Measurements from ENCODE around the gene L2HGDH.

The L2HGDH gene

DNA sequence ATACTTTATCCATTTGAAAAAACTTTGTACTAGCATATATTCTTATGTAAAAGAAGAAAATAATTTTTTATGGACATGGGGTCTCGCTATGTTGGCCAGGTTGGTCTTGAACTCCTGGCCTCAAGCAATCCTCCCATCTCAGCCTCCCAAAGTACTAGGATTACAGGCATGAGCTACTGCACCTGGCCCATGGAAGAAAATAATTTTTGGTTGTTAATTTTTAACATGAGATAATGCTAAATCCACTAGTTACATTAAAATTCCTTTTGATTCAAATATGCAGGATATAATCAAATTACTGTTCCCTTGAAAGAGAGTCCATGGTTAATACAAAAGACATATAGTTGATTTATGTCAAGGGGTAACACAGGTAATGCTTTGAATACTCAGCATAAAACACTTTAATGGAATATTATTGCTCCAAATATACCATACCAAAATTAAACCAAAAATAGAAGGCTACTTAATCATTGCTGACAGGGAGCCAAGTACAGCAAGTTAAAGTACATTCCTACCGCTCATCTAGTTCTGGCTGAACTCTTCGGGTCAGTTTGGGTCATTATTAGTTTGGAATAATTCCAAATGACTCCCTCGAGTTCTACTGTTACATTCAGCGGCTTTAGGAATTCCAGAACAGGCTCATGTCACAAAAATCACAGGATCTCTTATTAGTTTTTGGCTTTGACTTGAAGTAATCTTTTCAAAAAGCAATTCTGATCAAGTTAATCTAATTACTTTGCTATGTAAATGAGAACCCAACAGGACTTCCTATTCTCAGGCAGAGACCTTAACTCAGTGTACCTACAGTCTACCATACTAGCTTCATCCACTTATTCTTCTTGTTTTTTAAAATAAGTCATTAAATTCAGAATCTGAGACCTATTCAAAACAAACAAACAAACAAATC, 86.7 kb downstream of the L2HGDH start:
- Mint-ChIP-seq H3K27ac (no peak overlapping the region), H3K4me3 (no peak overlapping the region), H3K27me3 (no peaks in the 10 kb centered on the region), H3K36me3 (peaks cover 23% of the 10 kb centered on the region), H3K9me3 (no peaks in the 10 kb centered on the region), H3K4me1 (peaks cover 47% of the 10 kb centered on the region)
- CTCF ChIA-PET, result no interaction called here
- DNase-seq, result no peak

DNA sequence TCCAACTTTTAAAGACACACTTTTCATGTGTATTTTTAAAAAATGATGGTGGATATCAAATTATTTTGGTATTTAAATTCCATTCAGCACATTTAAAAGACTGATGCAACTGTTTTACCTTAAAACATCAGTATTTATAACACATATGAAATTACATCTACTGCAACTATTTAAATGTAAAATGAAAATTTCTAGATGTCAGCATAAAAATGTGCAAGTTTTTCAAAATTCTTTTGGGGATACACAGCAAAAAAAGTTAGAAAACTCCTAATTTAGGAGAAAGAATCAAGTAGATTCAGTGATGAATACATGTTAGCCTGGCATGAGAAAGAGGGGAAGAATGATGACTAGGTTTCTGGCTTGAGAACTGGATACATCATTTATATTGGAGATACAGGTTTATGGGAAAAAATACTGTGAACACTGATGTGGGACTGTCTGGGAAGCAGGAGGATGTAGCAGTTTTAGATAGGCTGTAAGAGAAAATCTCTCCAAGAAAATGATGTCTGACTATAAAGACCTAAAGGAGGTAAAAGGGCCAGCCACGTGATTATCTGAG, 89.9 kb downstream of the L2HGDH start:
- Mint-ChIP-seq H3K27me3 (no peaks in the 10 kb centered on the region), H3K36me3 (peaks cover 14% of the 10 kb centered on the region), H3K4me1 (peaks cover 33% of the 10 kb centered on the region), H3K4me3 (no peak overlapping the region), H3K9me3 (no peaks in the 10 kb centered on the region), H3K27ac (no peak overlapping the region)
- CTCF ChIA-PET, result no interaction called here
- no peak for DNase-seq

GRCh38 chr14:50218501-50218900, 93.5 kb downstream of the L2HGDH start:
- H3K4me1 Mint-ChIP-seq, result peaks cover 14% of the 10 kb centered on the region
- peaks cover 11% of the 10 kb centered on the region for H3K36me3 Mint-ChIP-seq
- H3K4me3 Mint-ChIP-seq, result no peak overlapping the region
- CTCF ChIA-PET, result interaction anchor here (0.8 kb wide), 1 partner anchor 9 kb away, joined by 4 read pairs; no protein-coding TSS in a partner anchor
- DNase-seq, result no peak
- no peak overlapping the region for H3K27ac Mint-ChIP-seq
- H3K9me3 Mint-ChIP-seq, result no peaks in the 10 kb centered on the region
- H3K27me3 Mint-ChIP-seq, result no peaks in the 10 kb centered on the region

GRCh38 chr14:50215416-50215815, 96.6 kb downstream of the L2HGDH start:
- CTCF ChIA-PET, result interaction anchor here (0.6 kb wide), 1 partner anchor 56 kb away, joined by 3 read pairs; no protein-coding TSS in a partner anchor
- peaks cover 2% of the 10 kb centered on the region for H3K4me1 Mint-ChIP-seq
- no peak for DNase-seq

DNA sequence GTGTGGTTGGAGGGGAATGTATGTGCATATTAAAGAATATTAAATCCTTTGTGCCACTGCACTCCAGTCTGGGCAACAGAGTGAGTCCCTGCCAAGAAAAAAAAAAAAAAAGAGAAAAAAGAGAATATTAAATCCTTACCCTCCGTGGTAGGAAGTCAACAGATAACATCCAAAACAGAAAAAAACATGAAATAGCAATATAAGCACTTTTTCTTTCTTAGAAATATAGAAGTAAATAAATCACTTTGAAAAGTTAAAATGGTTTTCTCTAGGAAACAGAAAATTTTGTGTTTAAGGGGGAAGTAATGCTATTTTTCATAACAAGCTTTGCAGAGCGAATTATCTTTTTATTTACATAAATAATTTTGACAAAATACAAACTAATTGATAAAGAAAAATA, 98.2 kb downstream of the L2HGDH start:
- peaks cover 2% of the 10 kb centered on the region for H3K4me1 Mint-ChIP-seq
- no peak for DNase-seq

More at GRCh38 chr14:50215416-50215815, 96.6 kb downstream of the L2HGDH start:
- Mint-ChIP-seq H3K27ac (no peak overlapping the region), H3K27me3 (no peaks in the 10 kb centered on the region), H3K36me3 (peaks cover 7% of the 10 kb centered on the region), H3K9me3 (no peaks in the 10 kb centered on the region), H3K4me3 (no peak overlapping the region)

GRCh38 chr14:50212726-50213125, 99.3 kb downstream of the L2HGDH start:
- H3K4me1 Mint-ChIP-seq, result no peaks in the 10 kb centered on the region
- CTCF ChIA-PET, result no interaction called here

More for the DNA sequence above, 98.2 kb downstream of the L2HGDH start:
- CTCF ChIA-PET, result no interaction called here
- Mint-ChIP-seq H3K27ac (no peak overlapping the region), H3K27me3 (no peaks in the 10 kb centered on the region), H3K9me3 (no peaks in the 10 kb centered on the region), H3K4me3 (no peak overlapping the region), H3K36me3 (peaks cover 6% of the 10 kb centered on the region)

GRCh38 chr14:50210074-50210473, 102.0 kb downstream of the L2HGDH start:
- H3K4me1 Mint-ChIP-seq, result no peaks in the 10 kb centered on the region
- DNase-seq, result no peak
- peaks cover 3% of the 10 kb centered on the region for H3K36me3 Mint-ChIP-seq
- H3K27me3 Mint-ChIP-seq, result no peaks in the 10 kb centered on the region
- H3K27ac Mint-ChIP-seq, result no peak overlapping the region
- H3K9me3 Mint-ChIP-seq, result no peaks in the 10 kb centered on the region
- CTCF ChIA-PET, result interaction anchor here (1.0 kb wide), 1 partner anchor 9 kb away, joined by 4 read pairs; no protein-coding TSS in a partner anchor
- no peak overlapping the region for H3K4me3 Mint-ChIP-seq

More at GRCh38 chr14:50212726-50213125, 99.3 kb downstream of the L2HGDH start:
- Mint-ChIP-seq H3K9me3 (no peaks in the 10 kb centered on the region), H3K27me3 (no peaks in the 10 kb centered on the region), H3K27ac (no peak overlapping the region), H3K4me3 (no peak overlapping the region), H3K36me3 (peaks cover 3% of the 10 kb centered on the region)
- no peak for DNase-seq

DNA sequence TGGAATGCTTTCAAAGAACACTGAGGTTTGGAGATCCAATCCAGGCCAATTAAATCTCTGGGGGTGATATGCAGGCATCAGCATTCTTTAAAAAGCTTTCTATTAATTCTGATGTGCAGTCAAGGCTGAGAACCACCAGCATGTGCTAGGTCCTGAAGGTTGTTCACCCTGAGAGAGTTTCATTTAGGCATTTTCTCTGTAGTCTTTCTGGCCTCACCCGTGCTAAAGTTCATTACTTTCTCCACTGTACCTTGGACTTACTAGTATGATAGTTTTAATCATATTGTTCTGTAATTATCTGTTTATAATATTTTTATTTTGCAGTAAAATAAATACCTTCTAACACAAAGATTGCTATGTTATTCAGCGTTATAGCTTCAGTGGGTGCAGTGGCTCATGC, 113.5 kb downstream of the L2HGDH start:
- Mint-ChIP-seq H3K27me3 (no peaks in the 10 kb centered on the region), H3K27ac (no peak overlapping the region), H3K4me3 (no peak overlapping the region), H3K9me3 (no peaks in the 10 kb centered on the region), H3K36me3 (peaks cover 14% of the 10 kb centered on the region), H3K4me1 (no peaks in the 10 kb centered on the region)
- CTCF ChIA-PET, result no interaction called here
- DNase-seq, result no peak

- no peak overlapping the region for H3K27ac Mint-ChIP-seq
- no peak overlapping the region for H3K4me3 Mint-ChIP-seq
- H3K9me3 Mint-ChIP-seq, result no peaks in the 10 kb centered on the region
- DNase-seq, result no peak
- no peaks in the 10 kb centered on the region for H3K27me3 Mint-ChIP-seq
- peaks cover 3% of the 10 kb centered on the region for H3K36me3 Mint-ChIP-seq
- no peaks in the 10 kb centered on the region for H3K4me1 Mint-ChIP-seq
- CTCF ChIA-PET, result no interaction called here
These were observed 120.5 kb downstream of the L2HGDH start for GRCh38 chr14:50191499-50191898.

Data from activated naive CD4-positive, alpha-beta T cell treated with anti-CD3 and anti-CD28 coated beads, Interleukin-2, amount 10 ng/mL, durations not matched to agents 7 days and 5 days (primary cell).